Stimulated activated CD8-positive, alpha-beta memory T cell treated with anti-CD3 and anti-CD28 coated beads, Interleukin-7, amount 100 ng/mL, for 24 hours (primary cell): ENCODE results near the gene KLHL30.
"Not testable (repeated sequence)": the region's sequence is repeated elsewhere in the genome, so short reads cannot be mapped to it uniquely, and the experiment has no call there.

Experiments
- DNase-seq: peaks from one replicate; pipeline ENCODE4 v3.0.0-alpha.2; 2020; ENCODE audit warnings: low read depth

The KLHL30 gene

DNA sequence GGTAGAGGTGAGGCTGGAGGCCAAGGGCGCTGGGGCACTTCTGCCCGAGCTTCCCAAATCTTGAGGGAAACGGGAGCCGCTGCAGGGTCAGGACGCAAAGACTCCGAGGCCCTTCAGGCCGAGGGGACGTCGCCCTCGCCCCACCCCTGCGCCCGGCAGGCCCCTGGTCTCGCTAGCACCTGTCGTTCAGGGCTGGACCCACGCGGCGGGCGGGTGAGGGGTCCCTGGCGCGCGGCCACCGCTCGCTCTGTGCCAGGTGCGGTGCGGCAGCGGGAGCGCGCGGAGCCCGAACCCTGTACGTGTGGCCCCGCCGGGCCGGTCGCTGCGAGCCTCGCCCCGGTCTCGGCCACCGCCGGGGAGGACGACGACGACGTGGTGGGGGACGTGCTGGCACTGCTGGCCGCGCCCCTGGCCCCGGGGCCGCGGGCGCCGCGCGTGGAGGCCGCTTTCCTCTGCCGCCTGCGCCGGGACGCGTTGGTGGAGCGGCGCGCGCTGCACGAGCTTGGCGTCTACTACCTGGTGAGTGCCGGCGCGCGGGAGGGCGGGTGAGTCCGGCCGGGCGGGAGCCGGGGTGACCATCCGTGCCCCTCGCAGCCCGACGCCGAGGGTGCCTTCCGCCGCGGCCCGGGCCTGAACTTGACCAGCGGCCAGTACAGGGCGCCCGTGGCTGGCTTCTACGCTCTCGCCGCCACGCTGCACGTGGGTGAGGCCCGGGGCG, 25.2 kb downstream of the KLHL30 start:
- no peak for DNase-seq

DNA sequence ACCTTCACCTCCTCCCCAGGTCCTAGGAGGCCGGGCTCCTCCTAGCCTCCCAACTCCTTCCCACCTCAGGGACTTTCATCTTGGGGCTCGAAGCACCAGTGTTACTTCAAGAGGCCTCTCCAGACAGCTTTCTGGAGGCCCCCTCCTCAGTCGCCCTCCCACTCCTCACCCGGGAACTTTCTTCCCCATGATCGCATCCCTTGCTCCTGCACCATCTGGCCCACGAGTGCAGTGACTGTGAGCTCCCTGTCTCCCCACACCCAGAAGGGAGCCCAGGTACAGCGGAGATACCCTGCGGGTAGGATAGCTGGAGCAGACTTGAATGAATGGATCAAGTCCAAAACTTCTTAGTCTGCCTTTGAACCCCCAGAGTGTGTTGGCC, 26.4 kb downstream of the KLHL30 start:
- no peak for DNase-seq

DNA sequence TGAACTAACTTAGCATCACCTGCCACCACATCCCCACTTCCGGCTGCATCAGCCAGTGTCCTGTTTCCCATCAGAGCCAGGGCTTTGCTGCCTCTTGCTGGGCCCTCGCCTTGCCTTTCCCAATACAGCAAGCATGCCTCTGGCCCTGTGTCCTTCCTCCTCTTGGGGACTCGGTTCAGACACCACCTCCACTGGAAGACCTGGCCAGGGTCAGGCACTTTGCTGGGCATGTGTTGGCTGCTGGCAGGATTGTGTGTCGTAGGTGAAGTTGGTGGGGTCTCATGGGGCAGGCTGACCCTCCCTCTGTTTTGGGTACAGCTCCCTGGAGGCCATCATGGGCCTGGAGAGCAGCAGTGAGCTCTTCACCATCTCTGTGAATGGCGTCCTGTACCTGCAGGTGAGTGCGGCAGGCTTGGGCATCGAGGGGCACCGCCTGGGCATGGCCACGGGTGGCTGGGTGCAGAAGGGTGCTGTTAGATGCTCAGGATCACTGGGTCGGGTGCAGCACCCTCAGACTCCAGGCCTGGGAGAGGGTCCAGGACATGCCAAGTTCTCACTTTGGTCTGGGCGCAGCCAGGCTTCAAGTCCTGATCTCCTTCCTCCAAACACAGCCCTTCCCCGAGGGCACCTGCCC, 26.9 kb downstream of the KLHL30 start:
- DNase-seq = no peak

DNA sequence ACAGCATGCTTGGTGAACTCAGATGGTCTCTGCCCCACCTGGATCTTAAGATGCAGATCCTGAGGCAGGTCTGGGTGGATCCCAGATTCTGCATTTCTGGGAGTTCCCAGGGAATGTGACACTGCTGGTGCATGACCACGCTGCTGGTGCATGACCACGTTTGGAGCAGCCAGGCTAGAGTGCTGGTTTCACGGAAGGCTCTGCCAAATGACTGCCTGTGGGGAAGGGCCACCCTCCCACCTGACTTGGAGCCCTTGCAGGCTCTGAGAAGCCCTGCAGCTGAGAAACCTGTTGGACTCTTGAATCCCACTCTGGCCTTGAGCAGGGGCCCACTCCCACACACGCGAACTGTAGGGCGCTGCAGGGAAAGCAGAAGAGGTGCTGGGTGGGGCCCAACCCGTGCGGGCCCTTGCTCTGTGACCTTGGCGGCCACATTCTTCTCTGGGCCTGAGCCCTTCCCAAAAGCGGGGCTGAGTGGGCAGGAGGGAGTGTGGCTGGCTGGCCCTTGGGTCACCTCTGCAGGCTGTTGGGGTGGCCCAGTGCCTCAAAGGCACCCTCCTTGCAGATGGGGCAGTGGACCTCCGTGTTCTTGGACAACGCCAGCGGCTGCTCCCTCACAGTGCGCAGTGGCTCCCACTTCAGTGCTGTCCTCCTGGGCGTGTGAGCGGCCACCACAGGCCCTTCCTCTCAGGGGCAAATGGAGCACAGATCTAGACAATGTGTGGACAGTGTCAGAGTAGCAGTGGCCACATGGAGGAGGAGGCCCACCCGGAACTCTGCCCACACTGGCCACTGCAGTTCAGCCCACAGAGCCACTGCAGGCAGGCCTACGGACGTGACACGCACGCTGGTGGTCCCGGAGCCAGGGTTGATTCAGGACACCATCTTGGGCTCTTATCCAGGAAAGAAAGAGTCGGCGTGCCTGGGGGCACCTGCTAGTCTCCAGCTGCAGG, 28.2 kb downstream of the KLHL30 start:
- DNase-seq = no peak

DNA sequence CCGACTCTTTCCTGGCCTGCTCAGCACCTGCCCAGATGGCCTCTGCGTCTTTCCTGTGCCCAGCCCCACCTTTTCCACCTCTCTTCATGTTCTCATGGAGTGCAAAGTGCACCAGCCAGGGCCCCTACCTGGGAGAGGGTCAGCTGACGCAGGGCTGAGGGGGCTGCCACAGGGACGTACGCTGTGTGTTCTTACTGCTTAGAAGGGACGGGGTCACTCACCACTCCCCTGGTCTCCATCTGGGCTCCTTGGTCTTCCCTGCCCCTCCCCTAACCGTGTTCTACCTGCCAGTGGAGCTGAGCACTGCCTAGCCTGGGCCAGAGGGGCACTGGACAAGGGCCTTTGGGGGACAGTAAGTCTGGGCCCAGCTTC, 28.9 kb downstream of the KLHL30 start:
- DNase-seq = no peak

DNA sequence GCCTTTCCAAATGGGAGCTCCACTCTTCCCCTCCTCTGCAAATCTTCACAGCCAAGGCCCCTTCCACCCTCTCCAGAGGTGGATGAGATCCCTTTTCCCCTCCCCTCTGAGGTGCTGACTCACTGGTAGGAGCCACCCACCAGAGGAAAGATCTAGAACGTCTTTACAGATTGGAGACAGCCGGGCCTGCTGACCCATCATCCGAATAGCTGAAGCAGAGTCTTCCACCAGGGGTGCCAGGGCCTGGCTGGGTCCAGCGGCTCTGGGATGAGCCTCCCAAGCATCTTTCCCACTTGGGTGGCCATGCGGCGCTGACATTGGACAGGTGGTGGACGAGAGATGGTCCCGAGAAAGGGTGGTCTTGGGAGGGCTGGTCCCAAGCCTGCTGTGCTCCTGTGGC, 29.3 kb downstream of the KLHL30 start:
- DNase-seq = no peak

DNA sequence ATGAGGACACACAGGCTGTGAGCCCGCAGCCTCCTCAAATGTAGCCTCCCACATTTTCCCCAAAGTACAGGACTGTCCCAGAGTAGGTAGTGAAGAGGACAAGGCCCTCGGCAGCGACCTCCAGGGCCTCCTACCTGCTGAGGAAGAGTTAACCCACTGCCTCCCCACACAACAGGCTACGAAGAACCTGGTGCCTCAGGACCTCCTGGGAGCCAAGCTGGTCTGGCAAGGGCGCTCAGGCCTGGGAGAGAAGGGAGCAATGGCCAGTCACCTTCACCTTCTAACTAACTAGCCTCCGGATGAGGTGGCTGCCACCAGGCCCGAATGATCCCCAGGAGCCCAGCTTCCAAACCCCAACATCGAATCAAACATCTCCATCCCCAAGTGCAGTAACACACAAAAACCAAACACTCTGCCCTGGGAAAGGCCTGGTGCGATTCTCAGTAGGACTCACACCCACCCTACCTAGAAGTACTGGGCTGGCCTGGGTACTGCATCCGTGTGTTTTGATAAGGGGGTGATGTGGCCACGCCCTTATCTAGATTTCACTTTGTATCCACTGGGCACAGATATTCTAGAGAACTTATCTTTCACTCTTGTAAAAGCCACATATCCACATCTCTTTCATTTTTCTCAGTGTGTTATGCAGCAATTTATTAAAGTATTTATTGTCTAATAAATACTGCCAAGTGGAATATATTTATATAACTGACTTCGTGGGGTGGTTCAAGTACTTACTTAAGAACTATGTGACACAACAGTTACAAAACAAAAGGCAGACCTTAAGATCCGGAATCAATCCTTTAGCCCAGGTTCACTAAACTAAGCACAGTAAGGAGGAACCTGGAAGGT, 30.0 kb downstream of the KLHL30 start:
- no peak for DNase-seq

DNA sequence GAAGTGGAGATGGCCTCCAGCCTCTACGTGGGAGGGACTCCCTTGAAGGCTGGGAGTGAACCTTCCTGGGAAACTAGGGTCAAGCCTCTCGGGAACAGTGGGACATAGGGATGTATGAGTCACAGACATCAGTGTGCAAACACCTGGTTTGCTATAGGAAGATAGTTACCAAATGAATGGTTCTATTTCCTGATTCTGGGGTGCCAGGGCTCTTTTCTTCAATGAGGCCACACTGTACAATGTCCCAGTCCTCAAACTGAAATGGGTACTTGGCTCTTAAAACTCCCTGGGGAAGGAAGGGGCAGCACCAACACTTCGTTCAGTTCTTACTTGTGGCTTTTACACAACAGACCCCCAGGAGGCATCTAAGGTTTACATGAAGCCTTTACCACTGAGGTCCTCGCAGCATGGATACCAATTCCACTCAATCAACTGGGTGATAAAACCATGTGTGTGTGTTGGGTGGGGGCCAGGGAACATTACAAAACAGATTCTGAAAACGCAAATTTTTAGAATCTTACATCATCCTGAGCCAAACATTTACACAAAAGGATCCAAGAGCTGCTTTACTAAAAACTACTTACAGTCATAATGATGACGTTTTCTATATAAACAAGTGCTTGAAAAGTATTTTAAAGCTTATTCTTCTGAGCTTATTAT, 30.7 kb downstream of the KLHL30 start:
- no peak for DNase-seq

DNA sequence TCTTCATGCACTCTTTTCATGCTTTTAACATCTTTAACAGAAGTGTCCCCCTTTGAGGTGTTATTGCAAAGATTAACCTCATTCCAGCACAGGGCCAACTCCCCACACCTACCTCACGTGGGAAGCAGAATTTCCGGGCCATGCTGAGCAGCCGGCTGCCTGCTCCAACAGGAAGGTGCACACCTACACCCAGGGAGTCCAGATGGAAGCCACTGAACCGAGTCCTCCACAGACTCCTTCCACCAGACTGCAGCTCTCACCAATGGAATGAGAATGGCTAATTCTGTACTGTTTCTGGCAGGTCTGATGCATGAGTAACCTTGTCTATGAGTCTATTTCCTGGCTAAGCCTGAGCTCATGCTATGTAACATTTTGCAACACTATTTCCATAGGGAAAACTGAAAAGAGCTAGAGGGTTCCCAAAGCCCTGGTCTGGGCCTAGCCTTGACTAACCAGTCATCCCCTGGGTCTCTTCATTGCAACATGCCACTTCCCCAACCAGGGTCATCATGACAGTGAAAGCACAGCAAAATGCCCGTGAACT, 31.3 kb downstream of the KLHL30 start:
- DNase-seq = no peak

DNA sequence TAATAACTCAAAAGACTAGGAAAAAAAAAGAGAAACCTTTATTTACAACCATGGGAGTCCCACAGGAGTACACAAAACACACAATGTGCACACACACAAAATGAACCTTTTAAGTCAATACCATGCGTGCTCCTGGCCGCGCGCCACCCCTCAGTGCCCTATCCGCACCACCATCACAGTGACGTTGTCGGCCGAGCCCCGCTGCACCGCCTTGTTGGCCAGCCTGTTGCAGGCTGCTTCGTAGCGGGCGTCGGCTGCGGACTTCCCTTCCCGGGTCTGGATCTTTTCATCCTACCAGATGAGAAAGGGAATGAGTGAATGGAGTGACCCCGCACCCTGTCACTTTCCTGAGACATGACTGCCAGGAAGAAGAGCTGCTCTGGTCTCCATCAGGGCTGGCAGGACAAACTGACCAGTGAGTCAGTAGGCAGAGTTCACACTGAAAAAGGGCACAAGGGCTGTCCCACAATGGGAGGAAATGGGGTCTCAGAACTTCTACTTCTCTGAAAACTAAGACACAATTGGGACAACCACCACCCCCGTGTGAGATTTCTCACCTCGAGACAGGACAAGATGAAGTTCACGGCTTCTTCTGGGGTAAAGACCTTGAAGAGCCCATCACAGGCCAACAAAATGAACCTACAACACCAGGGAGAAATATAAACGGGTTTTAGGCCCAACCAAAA, 32.1 kb downstream of the KLHL30 start:
- no peak for DNase-seq

DNA sequence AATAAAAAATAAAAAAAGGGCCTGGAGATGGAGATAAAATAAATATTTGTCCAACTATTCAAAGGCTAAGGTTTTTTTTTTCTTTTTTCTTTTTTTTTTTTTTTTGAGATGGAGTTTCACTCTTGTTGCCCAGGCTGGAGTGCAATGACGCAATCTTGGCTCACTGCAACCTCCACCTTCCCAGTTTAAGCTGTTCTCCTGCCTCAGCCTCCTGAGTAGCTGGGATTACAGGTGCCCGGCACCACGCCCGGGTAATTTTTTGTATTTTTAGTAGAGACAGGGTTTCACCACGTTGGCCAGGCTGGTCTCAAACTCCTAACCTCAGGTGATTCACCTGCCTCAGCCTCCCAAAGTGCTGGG, 32.6 kb downstream of the KLHL30 start:
- not testable (repeated sequence) for DNase-seq

DNA sequence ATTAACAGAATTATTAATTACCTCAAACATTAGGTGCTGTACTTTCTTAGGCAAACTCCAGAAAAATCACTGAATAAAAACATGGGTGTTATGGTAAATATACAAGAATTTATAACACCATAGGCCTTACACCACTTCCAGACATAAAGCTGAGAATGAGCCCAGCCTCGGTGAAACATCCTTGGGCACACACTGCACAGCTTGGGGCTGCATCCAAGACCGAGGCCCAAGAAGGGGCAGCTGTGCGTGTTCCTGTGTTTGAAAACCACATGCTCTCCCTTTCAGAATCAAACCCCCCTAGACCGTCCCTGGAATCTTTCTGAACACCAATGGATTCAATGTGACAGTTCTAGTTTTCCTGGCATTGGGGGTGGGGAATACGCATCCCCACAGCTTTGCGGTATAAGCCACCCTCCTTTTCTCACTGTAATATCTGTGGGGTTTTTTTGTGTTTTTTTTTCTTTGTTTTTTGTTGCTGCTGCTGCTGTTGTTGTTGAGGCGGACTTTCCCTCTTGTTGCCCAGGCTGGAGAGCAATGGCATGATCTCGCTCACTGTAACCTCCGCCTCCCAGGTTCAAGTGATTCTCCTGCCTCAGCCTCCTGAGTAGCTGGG, 33.2 kb downstream of the KLHL30 start:
- DNase-seq = no peak

DNA sequence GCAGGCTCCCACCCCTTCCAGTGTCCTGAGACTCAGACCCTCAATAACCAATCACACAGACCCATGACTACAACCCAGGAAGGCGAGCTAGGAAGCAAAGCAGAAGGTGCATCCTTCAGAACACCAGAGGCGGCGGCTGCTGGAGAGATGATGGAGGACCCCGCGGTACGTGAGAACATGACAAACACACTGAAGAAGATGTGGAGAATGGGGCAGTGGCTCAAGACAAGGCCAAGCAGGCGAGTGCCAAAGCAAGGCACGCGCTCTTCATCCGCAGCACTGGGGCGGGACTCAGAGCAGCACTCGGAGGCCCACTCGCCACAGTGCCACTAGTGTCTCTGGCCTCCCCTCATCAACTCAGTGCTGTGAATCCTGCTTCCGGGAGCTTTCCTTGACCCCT, 34.0 kb downstream of the KLHL30 start:
- no peak for DNase-seq

DNA sequence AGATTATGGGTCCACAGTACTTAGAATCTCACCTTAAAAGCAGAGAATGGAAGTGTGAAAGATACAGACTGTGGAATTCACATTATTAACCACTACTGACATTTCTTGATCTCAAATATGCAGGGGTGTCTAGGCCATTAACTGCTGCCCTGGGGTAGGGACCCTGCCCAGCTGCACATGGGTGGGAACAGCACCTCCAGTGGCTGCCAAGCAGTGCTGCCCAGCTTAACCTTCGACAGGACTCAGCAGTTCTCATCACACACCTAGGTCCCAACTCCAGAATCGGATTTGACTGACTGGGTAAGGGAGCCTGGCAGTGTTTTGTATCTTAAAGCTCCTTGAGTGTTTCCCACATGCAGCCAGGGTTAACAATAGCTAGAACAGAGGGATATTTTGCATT, 35.2 kb downstream of the KLHL30 start:
- DNase-seq = no peak

DNA sequence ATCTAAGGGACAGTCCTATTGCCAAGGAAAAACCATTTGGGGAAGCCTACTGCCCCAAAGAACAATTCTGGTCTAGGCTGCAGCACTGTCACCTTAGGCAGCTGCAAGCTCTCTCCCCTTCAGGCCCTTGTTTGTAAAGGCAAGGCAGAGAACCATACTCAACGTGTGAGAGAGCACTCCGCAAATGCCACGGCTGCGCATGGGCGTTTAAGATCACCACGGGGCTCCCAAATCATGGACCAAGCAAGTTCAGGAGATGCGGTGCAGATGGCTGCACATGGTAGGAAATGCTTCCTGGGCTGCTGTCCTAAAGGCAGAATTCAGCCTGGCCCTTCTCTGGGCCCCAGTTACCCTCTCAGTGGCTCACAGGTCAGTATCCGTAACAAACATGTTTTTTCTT, 35.8 kb downstream of the KLHL30 start:
- DNase-seq = no peak

DNA sequence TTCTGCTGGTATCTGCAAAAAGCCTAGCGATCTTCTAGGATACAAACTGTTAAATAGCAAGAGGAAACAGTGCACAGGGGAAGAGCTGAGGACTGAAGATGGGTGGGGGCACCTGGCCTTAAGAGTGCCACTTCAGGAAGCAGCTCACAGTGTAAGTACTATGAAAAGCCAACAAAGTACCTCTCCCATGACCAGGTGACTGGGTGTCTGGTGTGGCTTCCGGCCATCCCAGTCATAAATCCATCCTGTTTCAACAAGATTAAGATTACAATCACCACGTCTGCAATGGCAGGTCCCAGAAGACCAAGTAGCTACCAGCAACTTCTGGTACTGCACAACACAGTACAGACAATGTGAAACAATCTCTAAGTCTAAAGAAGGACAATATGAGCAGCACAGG, 36.2 kb downstream of the KLHL30 start:
- no peak for DNase-seq

DNA sequence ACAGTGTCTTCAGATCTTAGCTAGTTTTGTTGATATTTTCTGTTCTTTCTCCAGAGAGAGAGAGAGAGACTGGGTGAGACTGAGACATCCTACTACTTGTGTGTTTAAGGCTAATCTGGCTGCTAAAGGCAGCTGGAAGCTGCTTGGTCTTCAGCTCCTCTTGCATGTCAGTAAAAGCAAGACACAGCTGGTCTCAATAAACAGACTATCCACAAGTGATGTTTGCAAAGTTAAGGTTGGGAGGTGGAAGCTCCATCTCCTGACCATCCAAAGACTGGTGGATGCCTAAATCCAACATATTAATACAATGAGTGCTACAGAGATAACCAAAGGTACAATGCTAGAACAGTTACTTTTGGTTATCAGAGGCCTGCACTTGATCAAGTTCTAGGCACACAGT, 38.1 kb downstream of the KLHL30 start:
- DNase-seq = no peak

DNA sequence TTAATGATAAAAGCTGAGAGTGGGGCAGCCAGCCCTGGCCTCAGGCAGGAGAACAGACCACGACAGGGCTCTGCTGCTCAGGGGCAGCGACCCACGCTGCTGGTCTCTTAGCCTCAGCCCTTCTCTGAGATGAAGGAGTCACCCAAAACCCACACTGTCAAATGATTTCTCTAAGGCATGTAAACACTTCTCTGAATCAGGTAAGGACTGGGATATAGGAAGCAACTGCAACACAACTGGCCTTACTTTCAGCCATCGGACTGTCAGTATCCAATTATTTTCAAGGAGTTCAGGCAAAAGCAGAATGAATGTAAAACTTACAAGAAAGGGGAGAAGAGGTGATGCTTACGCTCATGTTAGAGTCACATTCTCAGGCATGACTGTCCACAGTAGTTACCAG, 42.1 kb downstream of the KLHL30 start:
- no peak for DNase-seq

DNA sequence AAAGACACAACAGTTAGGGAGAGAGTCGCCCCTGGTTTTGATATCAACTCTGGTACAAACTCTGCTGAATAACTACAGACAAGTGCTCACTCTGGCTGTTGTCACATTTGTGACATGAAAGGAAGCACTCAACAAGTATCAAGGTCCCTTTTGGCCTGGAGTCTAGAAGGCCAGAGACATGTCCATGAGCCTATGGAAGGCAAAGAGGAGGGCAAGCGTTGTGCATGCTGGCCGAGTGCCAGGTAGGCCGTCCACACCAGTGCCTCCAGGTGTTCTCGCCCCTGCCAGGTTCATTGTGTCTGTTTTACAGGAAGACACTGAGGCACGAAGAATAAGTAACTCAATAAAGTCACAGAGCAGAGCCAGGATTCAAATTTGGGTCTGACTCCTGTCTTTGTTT, 43.9 kb downstream of the KLHL30 start:
- DNase-seq = no peak

DNA sequence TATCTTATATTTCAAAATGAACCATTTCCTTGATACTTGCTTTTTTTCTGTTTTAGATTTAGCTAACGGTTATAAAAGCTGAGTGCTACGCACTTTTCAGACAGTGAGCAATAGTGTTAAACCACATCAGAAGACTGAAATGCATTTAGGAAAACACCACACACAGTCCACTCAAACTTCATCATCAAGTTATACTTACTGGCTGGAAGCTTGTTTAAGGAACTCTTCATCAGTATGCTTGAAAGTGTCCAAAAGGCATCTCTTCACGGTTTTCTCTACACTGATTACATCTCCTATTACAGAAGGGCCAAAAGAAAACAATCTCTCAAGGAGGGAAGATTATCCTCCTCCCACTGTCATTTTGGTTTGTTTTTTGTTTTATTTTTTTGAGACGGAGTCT, 45.4 kb downstream of the KLHL30 start:
- no peak for DNase-seq
